ENCODE measurements around the gene RAB29. TPM values are rescaled to one million over a fixed set of nuclear protein-coding genes. Genes with fewer than 3 reads are reported as not detected.

Gene RAB29
- total RNA-seq, 1 donor from 2014 or later: 13.6 TPM

DNA sequence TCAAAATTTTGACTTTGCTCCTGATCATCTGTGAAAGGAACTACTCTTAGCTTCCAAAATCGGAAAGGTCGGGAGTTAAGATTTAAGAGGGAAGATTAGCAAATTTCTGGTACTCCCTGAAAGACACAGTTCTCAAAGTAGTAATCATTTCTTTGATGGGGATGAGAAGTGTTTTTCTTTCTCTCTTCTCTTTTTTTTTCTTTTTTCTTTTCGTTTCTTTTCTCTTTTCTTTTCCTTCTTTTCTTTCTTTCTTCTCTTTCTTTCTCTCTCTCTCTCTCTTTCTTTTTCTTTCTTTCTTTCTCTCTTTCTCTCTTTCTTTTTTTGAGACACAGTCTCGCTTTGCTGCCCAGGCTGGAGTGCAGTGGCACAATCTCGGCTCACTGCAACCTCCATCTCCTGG, 5.1 kb upstream of the RAB29 start:
- TF ChIP-seq, protein P1, sequence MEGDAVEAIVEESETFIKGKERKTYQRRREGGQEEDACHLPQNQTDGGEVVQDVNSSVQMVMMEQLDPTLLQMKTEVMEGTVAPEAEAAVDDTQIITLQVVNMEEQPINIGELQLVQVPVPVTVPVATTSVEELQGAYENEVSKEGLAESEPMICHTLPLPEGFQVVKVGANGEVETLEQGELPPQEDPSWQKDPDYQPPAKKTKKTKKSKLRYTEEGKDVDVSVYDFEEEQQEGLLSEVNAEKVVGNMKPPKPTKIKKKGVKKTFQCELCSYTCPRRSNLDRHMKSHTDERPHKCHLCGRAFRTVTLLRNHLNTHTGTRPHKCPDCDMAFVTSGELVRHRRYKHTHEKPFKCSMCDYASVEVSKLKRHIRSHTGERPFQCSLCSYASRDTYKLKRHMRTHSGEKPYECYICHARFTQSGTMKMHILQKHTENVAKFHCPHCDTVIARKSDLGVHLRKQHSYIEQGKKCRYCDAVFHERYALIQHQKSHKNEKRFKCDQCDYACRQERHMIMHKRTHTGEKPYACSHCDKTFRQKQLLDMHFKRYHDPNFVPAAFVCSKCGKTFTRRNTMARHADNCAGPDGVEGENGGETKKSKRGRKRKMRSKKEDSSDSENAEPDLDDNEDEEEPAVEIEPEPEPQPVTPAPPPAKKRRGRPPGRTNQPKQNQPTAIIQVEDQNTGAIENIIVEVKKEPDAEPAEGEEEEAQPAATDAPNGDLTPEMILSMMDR (conservative IDR thresholded peaks at IDR 0.05): no peak
- Mint-ChIP-seq H3K36me3 (no peaks in the 10 kb centered on the region), H3K27me3 (peaks cover 2% of the 10 kb centered on the region), H3K4me3 (no peak overlapping the region), H3K4me1 (ENCODE audit: unreplicated experiment) (peaks cover 4% of the 10 kb centered on the region), H3K27ac (no peak overlapping the region), H3K9me3 (no peaks in the 10 kb centered on the region)
- no peak for DNase-seq (ENCODE audit: extremely low spot score, unreplicated experiment)

GRCh38 chr1:205777994-205778393, 2.7 kb upstream of the RAB29 start:
- TF ChIP-seq, protein P1 (conservative IDR thresholded peaks at IDR 0.05): no peak
- Mint-ChIP-seq H3K36me3 (no peaks in the 10 kb centered on the region), H3K27ac (no peak overlapping the region), H3K4me1 (ENCODE audit: unreplicated experiment) (peaks cover 10% of the 10 kb centered on the region), H3K27me3 (peaks cover 21% of the 10 kb centered on the region), H3K4me3 (no peak overlapping the region), H3K9me3 (no peaks in the 10 kb centered on the region)
- DNase-seq (ENCODE audit: extremely low spot score, unreplicated experiment): no peak

GRCh38 chr1:205775717-205776056, 405 bp upstream of the RAB29 start:
- no peak for DNase-seq (ENCODE audit: extremely low spot score, unreplicated experiment)
- H3K36me3 Mint-ChIP-seq: no peaks in the 10 kb centered on the region
- TF ChIP-seq, protein P1 (conservative IDR thresholded peaks at IDR 0.05): no peak
- H3K4me1 Mint-ChIP-seq (ENCODE audit: unreplicated experiment): peaks cover 14% of the 10 kb centered on the region
- H3K4me3 Mint-ChIP-seq: peak overlapping the region; percentile 97
- H3K27me3 Mint-ChIP-seq: peaks cover 38% of the 10 kb centered on the region
- peak overlapping the region; percentile 91 for H3K27ac Mint-ChIP-seq
- H3K9me3 Mint-ChIP-seq: no peaks in the 10 kb centered on the region

DNA sequence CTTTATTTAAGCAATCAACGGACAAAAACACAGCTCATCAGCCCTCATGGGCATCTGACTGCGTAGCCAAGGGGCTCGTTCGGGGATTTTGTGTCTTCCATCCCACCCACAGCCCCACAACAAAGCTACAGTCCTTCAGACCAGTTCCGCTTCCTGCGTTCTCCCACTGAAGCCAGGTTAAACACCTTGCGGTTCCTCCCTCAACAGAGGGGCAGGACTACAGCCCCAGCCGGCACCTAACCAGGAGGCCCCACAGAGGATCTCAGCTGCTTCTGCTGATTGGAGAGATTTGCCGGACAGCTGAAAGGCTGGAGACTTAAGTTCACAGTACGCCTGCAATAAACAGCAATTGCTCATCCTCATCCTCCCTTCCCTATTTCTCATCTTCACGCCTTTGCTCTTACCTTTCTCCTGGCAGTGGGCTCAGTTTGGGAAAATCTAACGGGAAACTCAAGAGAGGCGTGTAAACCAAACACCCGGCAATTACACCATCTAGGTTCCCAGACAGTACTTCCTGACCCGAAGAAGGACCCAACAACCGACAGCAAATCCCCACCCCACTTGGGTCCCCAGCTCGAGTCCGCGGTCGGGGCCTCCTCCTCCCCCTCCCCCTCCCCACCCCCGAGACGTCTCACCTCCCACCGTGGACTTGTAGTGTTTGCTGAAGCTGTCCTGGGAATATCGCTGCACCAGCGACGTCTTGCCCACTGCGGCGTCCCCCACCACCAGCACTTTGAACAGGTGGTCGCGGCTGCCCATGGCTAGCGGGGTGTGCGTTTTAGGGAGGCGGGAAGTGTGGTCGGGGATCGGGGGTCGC, 876 bp downstream of the RAB29 start:
- Mint-ChIP-seq H3K4me3 (peak overlapping the region; percentile 97), H3K27me3 (peaks cover 40% of the 10 kb centered on the region), H3K27ac (peak overlapping the region; percentile 74), H3K36me3 (no peaks in the 10 kb centered on the region), H3K4me1 (ENCODE audit: unreplicated experiment) (peaks cover 14% of the 10 kb centered on the region), H3K9me3 (no peaks in the 10 kb centered on the region)
- TF ChIP-seq, protein P1 (conservative IDR thresholded peaks at IDR 0.05): no peak
- no peak for DNase-seq (ENCODE audit: extremely low spot score, unreplicated experiment)

DNA sequence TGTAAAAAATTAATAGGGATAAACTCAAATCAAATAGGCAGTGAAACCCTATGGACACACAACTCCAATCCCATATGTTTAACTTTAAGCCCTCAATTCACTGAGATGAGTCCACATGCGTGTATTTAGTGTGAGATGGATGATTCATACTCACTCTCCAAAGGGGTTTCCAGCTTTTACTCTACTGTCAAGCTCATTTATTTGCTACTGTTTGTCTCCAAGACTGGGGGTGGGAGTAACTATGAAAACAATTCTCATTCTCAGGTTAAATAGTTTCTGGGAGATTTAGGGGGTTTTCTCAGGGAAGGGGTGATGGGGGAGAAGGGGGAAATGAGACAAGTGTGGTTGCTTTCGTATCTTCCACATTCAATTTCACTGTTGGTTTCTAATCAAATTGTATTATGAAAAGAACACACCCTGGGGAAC, 2.7 kb downstream of the RAB29 start:
- peaks cover 14% of the 10 kb centered on the region for H3K4me1 Mint-ChIP-seq (ENCODE audit: unreplicated experiment)
- H3K9me3 Mint-ChIP-seq: no peaks in the 10 kb centered on the region
- peaks cover 40% of the 10 kb centered on the region for H3K27me3 Mint-ChIP-seq
- peak overlapping the region; percentile 8 for H3K27ac Mint-ChIP-seq
- no peaks in the 10 kb centered on the region for H3K36me3 Mint-ChIP-seq
- peak overlapping the region; percentile 58 for H3K4me3 Mint-ChIP-seq
- DNase-seq (ENCODE audit: extremely low spot score, unreplicated experiment): no peak
- TF ChIP-seq, protein P1 (conservative IDR thresholded peaks at IDR 0.05): no peak

Measured in type B pancreatic cell (in vitro differentiated cells).